Hepatocyte (in vitro differentiated cells): ENCODE results near the gene COQ10A.

ENCODE experiments used
- CTCF ChIP-seq: fragments of 200-600 bp; sonication (generic); IDR thresholded peaks from 2 replicates; pipeline ENCODE4 v1.5.1; 2016; ENCODE audit warnings: antibody characterized with exemption, mild to moderate bottlenecking; ENCODE audit not compliant: poor library complexity
- EZH2 ChIP-seq: fragments of 200-600 bp; sonication (generic); IDR thresholded peaks from 2 replicates; pipeline ENCODE4 v1.6.1; 2016; ENCODE audit warnings: antibody characterized with exemption, mild to moderate bottlenecking, borderline replicate concordance
- EZH2phosphoT487 ChIP-seq: fragments of 200-600 bp; sonication (generic); IDR thresholded peaks from one replicate; pipeline ENCODE4 v1.6.1; 2018; ENCODE audit warnings: antibody characterized with exemption, mild to moderate bottlenecking, low read depth, moderate library complexity; ENCODE audit not compliant: unreplicated experiment, severe bottlenecking

GRCh38 chr12:56300644-56301464 lies 34.1 kb downstream of the COQ10A start:
- no peak for TF ChIP-seq CTCF
- TF ChIP-seq EZH2phosphoT487: no peak
- no peak for TF ChIP-seq EZH2
